GM18867 (cell line): Measurements from ENCODE around the gene DLX1.

Source experiments
- ATAC-seq: cut with Tn5 transposase; IDR thresholded peaks from one replicate; pipeline ENCODE4 v1.9.1; 2021; ENCODE audit warnings: mild to moderate bottlenecking, moderate library complexity; ENCODE audit not compliant: unreplicated experiment

Gene DLX1

DNA sequence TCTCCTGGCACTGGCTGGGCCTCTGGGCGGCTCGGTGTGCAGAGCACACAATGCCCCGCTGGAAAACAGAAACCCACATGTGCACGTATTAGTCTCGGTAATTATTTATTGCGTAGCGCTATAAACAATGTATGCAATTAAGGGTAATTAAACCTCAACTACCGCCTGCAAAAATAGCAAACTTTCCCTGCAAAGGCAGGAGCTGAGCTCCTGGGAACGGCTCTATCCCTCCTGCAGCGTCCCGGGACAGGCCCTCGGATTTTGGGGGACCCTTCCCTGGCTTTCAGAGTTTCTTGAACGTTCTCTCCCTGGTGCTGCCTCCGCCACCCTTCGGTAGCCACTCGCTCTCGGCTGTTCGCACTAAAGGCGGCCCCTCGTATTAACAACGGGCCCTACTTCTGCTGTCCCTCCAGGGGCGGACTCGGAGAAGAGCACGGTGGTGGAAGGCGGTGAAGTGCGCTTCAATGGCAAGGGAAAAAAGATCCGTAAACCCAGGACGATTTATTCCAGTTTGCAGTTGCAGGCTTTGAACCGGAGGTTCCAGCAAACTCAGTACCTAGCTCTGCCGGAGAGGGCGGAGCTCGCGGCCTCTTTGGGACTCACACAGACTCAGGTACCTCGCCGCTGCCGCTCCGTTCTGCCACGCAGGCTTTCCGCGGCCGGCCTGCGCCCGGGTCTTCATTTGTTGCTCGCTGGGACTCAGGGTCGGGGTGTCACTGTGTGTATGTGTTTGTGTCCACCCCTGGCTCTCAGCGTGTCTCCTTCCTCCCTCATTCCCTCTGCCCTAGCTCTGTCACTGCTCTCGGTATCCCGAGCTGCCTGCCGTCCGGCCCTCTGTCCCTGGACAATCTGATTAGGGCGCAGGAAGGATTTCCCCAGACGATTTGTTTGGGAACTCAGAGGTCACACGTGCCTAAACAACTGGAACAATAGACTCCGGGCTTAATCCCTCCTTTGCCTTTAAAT is 1.2 kb downstream of the DLX1 start:
- ATAC-seq: peak; percentile 32

DNA sequence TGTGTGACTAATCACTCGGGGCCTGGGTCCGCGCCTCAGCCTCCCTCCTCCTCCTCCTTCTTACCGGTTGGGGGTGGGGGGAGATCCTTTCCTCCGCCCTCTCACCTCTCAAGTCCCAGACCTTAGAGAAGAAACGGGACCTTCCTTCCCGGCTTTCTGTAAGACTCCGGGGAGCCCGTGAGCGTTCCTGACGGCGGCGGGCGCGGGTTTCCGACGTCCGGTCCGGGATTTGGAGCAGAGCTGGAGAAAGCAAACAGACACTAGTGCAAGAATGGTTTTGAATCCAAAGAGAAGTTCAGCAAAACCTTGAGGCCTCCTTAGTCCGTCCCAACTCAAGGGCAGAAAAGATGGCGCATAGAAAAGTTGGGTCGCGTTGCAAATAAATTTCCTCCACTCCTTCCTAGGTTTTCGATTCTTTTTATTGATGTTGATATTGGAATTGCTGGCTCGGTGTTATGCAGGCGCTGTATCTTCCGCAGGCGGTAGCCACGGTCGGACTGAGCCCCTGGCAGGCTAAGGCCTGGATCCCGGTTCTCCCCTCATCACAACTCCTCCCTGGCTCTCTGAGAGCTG is 2.0 kb downstream of the DLX1 start:
- ATAC-seq: no peak

DNA sequence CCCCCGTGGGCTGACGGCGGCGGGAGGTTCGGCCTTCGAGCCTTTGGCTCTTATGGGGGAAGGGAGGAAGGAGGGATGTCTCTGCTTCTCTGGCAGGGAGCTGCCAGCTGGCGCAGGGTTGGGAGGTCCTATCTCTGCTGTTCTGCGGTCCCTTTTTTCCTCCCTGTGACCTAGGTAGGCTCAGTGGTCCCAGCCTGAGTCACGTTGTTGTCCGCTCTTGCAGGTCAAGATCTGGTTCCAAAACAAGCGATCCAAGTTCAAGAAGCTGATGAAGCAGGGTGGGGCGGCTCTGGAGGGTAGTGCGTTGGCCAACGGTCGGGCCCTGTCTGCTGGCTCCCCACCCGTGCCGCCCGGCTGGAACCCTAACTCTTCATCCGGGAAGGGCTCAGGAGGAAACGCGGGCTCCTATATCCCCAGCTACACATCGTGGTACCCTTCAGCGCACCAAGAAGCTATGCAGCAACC is 2.5 kb downstream of the DLX1 start:
- ATAC-seq: no peak

DNA sequence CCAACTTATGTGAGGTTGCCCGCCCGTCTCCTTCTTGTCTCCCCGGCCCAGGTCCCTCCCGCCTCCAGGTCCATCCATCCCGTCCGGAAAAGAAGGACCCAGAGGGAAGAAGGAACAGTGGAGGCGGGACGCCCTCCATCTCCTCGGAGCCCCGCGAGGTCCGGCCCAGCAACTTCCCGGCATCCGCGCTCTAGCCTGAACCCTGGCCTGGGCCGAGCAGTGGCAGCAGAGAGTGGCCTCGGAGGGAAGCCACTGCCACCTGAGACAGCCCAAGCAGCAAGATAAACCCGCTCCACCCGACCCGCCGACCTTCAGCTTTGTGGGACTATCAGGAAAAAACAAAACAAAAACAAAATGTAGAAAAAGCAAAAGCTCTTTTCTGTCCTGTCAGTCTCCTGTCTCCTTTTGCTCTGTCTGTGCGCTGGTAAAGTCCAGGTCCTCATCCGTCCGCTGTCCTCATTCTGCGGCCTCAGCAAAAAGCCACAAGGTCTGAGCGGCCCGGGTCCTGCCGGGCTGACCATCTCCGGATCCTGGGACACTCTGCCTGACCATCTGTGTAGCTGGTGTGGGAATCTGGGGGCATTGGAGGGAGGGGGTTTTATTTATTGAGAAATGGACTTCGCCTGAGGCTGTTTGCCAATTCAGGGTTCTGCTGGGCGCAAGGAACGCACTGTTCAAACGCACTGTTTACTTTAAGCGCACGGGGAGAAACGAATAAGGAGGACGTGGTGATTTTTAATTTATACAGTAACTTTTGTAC is 3.1 kb downstream of the DLX1 start:
- no peak for ATAC-seq

DNA sequence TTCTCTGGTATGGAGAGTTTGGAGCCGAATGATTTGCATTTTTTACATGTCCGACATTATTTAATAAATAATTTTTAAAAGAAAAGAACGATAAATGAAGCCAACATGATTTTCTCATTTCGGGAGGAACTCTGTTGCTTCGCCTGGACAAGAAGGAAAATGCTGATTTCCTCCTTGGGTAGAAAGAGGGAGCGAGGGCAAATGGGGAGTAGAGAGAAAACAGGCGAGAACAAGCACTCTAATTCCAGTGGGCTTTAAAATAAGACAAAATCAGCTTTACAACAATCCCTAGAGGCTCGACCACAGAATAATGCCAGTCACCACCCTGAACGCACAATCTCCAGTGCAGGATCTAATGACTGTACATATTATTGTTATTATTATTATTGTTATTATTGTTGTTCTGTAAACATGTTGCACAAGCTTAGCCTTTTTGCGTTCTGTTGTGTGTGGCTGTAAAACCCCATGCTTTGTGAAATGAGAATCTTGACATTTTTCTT is 3.7 kb downstream of the DLX1 start:
- no peak for ATAC-seq

DNA sequence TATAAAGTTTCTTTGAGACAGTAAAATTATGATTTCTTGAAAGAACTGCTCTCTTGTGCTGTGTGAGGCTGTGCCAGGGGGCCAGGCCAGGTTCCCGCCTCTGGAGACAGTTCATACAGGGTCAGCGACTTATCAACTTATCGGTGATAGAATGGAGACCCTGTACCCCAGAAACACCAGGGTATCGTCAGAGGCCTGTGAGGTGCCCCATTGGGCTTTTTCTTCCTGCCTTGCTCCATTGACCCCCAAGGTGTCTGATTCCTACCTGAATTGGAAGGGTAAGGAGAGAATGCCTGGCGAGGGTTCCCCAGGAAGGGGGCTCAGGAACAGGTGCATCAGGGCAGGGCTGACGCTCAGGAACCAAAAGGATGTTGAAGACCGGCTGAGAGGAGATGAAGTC is 4.3 kb downstream of the DLX1 start:
- ATAC-seq: no peak

DNA sequence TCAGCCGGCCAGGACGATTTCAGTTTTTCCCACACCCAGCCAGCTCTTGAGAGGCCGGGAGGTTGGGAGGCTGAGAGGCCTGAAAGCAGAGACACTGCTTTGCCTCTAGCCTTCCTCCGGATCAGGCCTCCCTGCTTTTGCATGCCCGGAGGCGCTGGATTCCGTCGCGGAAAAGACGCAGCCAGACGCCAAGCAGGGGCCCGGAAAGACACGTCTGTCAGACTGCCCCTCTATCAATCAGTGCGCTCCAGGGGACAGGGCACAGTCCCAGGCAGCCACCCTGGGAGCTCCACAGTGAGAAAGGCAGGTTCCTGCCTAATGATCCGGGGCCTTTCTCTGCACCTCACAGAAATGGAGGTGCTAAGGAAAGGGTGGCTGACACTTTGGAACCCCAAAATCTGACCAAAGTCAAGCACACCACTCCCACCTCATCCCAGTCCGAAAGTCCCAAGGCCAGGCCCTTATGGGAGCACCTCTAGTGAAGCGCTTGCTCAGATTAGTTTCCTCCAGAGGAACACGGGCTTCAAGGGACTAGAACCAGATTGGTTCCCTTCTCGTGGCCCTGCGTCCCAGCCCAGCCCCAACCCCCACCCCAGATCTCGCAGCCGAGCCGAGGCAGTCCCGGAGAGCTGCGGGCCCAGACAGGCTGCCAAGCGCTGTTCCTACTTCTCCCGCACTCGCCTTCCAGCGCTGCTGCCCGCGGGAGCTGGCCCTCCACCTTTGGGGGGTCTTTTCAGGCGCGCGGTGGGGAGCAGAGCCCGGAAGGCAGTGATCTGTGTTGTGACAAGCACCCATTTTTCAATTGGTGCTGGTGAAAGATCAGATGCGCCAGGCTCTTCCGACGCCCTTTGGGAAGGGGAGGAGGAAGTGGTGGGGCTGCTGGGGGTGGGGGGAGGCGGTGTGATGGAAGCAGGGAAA is 5.0 kb downstream of the DLX1 start:
- no peak for ATAC-seq

DNA sequence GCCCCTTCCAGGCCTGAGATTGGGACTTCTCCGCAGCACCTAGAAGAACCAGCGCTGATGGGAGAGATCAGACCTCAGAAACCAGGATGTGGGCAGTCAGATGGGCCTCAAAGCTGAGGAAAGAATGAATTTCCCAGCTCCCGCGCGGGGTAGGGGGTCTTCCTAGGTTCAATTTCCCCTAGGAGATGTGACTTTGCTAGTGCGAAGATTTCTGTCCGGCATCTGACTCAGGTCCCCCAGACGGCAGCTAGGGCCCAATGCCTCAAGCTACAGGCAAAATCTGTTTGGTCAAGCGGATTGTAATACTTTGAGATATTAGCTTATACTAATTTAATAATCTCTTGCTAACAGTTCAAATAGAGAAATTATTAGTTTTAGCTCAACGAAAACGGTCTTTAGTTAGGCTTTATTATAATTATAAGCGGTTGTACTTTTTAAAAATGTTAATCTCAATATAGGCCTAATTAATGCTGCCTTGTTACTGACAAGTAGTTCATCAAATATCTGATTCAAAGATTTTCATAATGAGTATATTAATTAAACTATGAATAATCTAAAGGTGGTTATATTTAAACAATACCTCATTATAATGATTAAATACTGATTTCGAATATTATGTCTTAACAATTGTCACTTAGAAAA is 5.8 kb downstream of the DLX1 start:
- ATAC-seq: no peak

DNA sequence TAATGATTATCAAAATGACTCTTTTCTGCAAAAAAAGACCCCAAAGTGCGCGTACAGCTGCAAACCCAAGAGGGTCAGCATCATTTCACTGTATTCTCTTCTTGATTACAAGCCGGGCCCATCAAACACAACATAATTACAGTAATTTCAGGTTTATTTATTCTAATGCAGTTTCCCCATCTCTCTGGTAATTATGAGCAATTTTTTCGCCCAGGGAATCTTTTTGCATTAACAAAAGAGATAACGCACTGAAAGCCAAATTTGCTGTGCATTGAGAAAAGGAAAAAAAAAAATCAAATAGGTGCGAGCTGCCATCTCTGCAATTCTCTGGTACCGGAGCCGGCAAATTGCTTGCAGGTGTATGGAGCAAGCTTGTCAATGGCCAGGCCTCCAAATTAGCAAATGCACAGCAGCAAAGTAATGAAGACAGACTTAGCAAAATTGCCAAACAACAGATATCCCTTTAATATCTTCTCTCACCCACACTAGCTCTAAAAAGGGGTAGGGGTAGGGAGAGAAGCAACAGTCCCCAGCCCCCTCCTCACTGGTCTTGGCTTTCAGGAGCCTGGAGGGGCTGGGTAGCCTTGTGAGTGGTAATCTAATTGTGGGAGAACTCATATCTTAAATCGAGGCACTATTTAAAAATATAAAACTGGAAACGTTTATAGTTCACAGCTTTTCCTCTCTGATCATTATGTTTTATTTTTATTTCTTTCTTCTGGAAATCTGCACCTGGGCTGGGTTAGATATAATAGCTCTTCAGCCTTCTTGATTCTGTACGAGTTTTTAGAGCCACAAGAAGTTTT is 6.7 kb downstream of the DLX1 start:
- no peak for ATAC-seq

DNA sequence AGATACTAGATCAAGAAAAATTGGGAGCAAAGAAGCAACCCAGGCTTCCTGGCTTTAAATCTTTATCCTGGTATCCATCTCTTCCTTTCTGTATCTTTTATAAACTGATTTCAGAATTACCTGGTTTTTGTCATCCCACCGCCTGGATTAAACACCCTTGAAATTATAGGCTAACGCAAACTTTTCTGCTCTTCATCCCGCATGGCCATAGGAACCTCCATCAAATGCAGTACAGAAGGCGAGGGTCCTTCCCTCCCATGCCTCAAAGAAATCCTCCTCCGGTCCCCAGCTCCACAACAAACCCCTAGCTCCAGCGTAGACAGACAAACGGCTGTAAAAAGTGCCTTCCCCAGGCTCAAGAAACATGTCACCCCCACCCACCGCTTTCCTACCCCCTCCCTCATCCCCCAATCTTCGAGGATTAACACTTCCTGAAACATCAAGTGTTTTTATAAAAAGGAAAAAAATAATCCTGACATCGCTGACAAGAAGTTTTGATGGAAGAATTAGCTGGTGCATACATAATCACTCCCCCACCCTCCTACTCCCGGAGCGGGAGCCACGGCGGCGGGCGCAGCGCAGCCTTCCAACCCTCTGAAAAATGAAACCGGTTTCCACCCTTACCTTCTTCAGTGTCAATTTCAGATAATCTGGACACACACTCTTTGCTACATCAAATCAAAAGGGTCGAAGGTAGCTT is 7.6 kb downstream of the DLX1 start:
- ATAC-seq: no peak

DNA sequence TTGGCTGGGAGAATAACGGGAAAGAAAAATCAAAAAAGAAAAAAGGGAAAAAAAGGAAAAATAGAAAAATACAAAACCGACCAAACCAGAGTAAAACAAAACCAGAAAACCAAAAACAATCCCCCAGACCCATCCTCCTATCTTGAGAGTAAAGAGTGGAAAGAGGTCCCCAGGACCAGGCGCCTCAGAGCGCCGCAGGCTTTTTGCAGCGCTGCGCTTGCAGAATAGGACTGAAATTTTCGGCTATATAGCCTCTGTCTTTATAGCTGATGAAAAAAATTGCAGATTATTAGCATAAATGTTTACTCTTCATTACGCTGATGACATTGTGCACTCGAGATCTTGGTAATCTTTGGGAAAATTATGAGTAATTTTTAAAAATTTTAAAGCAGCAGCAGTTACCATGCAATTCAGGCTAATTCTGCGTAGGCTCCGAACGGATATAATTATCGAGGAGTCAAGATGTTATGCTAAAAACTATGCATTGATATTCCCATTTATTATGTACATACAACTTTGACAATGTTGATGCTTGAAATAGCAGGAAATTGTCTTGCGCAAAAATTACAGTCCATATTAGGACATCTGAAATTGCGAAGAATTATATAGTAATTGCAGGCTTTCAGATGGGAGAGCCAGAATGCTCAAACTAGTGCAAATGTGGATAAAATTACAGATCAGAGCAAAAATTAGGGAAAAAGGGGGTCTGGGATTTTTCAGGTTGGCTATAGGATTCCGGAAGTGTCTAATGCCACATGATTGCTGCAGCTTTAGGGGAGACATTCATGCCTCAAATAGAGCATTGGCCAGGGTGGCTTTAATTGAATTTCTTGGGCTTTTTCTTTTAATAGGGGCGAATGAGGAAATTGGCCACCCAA is 8.3 kb downstream of the DLX1 start:
- no peak for ATAC-seq

DNA sequence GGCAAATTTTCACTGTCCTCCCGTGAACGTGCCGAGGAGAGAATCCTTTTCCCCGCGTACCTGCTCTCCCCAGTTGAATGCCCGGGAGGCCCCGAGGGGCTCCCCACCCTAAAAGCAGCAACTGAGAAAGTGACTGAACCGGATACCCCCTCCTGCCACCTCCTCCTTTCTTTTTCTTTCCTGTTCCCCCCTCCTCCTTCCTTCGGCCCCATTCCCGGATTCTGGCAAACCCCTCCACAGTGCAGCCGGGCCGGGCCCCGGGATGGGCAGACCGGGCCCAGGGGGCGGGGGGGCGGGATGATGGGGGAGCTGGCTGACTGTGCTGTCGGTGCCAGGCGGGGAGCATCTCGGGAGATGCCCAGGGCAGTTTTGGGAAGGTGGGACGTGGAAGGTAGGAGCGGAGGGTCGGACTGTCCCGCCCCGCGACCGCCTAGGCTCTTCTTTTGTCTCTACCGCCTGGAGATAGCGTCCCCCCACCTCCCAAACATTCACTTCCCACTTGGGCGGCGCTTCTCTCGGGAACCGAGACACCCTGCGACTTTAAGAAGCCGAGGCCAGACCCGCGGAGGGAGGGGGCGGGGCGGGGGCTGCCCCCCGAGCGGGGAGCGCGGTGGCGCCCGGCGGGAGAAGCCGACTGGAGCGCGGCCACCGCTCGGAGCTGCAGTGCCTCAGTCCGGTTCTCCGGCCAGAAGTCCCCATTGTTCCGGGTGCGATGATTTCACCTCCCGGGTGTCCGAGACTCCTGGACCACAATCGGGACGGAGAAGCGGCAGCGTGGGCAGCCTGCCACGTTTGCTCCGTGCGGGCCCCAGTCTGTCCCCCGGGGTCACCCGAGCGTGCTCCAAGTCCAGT is 9.2 kb downstream of the DLX1 start:
- no peak for ATAC-seq

DNA sequence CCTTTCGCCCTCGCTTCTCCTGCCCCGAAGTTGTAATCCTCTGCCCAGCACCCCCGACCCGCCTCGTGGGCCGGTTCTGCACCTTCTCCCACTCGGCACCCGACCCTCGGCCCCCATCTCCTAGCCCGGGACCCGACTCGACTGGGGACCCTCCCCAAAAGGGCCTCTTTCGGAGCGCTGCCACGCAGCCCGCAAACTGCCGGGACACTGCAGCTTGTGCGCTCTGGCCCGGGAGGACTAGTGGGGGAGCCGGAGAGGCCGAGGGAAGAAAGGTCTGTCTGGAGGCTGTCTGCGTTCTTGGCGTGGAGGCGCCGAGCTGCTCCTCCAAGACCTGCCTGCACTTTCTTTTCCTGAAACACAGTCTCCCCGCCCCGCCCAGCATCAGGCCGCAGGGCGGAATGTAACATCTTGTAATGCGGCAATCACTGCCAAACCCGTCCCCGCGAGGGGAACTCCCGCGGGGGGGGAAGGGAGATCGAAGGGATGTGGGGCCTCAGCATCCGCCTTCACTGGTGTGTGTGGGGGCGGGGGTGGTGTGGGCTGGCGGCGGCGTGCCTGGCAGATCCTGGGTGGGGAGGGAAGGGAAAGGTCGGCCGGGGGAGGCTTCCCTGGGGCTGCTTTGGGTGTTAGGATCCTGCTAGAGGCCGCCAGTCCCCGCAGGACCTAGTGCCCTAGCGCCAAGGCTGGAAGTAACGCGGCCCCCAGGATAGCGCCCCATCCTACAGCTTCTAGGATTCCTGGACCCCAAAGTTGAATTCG is 10.0 kb downstream of the DLX1 start:
- ATAC-seq: no peak

DNA sequence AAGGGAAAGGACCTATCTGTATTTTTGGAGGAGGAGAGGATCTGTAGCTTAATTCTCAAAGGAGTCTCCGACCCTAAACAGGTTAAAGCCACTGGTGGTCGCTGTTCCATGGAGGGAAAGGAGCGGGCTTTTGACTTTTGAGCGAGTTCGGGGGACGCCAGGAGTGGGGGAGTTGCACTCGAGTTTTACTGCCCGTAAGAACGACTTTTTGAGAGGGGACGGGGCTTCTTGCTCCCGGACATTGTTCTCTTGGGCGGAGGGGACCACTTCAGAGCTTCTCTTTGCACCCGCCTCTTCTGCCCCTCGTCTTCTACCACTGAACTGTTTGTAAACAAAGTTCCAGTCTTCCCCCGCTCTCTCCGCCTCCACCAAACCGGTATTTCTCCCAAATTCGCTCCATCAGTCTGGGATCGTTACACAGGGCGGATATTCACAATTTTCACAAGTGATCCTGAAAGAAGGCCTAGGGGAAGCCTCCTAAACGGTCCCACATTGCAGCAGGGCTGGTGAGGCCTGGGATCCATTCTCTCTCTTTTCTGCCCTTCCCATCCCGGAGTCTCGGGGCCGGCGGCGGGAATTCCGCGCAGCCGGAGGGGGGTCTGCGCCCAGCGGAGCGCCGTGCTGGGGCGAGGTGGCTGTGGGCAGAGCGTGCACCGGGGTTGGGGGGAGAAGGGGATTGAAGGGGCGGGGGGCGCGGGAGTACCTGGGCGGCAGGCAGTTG is 10.8 kb downstream of the DLX1 start:
- no peak for ATAC-seq
